ENCODE measurements around the gene MAGI2.
"Not testable (repeated sequence)": the region's sequence is repeated elsewhere in the genome, so short reads cannot be mapped to it uniquely, and the experiment has no call there.

Gene MAGI2

GRCh38 chr7:79035858-79036257 lies 417.6 kb downstream of the MAGI2 start:
- ATAC-seq, result no peak

- no peak for ATAC-seq
Observed at GRCh38 chr7:79034730-79035129, 418.7 kb downstream of the MAGI2 start.

DNA sequence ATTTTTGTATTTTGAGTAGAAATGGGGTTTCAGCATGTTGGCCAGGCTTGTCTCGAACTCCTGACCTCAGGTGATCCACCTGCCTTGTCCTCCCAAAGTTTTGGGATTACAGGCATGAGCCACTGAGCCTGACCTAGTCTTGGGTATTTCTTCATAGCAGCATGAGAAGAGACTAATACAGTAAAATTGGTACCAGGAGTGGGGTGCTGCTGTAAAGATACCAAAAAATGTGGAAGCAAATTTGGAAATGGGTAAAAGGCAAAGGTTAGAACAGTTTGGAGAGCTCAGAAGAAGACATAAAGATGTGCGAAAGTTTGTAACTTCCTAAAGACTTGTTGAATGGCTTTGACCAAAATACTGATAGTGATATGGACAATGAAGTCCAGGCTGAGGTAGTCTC lies 433.8 kb downstream of the MAGI2 start:
- ATAC-seq, result not testable (repeated sequence)

GRCh38 chr7:79011921-79012320 lies 441.5 kb downstream of the MAGI2 start:
- ATAC-seq, result no peak

- no peak for ATAC-seq
Observed at GRCh38 chr7:79009647-79010046, 443.8 kb downstream of the MAGI2 start.

DNA sequence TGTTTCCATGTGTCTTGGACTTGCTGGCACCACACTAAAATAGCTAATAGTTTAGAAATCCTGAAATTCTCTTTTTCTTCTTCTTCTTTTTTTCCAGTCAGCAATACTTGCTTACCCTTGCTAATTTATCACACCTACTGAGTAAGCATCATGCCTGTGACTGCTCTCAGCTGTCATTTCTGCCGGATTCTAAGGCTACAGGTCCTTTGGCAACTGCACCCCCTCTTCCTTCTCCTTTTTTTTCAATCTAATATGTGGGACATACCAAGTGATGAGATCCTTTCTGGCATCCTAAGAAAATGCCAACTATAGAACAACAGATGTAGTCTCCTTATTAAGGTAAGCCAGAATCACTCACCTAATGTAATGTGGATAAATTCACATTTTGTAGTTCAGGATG lies 444.7 kb downstream of the MAGI2 start:
- no peak for ATAC-seq

DNA sequence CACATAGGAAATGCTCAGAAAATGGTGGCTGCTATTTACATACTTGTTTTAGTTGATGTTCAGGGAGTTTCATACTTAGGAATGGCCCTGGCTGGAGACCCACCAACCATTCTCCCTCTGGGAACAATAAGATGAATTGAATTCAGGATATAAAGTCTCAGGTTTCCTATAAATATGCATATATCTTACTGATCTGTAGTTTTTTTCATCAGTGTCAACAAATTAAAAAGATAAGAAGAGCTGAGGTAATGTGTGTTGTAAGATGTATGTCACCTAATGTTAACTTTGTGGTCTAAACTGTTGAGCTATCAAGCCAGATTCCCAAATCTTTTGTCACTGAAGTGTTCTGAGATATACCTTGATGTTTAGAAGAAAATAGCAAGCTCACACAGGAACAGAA lies 457.5 kb downstream of the MAGI2 start:
- ATAC-seq, result no peak

DNA sequence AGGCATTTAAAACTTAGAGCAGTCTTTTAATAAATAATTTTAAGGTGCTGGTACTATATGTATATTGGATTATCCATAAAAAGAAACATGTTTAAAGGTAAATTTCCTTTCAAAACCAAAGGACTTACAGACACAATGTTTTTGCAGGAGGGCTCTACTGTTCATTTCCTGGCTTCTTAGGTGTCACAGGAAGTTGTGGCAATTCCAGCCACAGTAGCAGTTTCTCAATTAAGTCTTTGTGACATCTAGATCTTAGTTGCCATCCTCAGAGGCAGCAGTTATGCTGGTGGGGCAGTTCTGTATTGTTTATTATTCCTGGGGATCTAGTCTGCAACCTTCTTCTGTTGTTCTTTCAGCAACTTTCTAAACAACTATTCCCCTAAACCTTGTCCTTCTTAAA lies 460.1 kb downstream of the MAGI2 start:
- ATAC-seq, result no peak

DNA sequence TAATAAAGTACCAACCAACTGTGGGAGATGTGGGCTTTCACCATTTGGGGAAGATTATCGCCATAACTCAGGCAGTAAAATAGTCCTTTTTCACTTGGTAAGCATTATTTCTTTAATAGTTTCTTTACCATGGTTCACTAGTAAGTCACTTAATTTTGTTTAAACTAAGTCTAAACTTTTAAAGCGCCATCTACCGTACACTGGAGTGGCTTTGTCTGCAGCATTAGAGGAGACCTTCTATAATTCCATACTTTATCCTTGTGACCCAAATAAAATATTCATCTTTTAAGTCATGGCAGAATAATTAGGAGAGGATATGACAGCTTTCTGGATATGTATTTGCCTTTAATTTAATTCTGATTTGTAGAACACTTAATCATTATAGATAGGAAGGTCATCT lies 468.0 kb downstream of the MAGI2 start:
- ATAC-seq, result no peak

- no peak for ATAC-seq
Observed at GRCh38 chr7:78983483-78983882, 470.0 kb downstream of the MAGI2 start.

DNA sequence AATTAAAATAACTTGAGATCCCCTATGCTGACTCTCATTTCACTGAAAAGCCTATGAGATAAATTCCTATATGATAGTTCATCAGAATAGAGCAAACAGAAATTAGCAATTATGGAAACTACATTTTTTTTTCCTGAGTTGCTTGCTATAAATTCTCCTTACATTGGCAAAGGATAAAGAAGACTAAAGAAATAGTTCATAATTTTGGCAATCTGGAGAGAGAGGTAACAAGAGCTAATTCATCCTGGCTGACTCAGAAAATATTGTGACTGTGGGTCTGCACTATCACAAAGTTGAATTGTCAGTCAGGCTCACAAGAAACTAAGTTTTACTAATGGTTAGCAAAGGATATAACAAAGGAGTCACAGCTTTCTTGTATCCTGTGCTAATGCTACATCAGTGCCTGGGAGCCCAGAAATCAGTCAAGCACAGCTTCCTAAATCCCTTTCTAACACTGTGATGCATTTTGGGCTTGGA lies 483.0 kb downstream of the MAGI2 start:
- ATAC-seq, result no peak

GRCh38 chr7:78968951-78969350 lies 484.5 kb downstream of the MAGI2 start:
- ATAC-seq, result no peak

DNA sequence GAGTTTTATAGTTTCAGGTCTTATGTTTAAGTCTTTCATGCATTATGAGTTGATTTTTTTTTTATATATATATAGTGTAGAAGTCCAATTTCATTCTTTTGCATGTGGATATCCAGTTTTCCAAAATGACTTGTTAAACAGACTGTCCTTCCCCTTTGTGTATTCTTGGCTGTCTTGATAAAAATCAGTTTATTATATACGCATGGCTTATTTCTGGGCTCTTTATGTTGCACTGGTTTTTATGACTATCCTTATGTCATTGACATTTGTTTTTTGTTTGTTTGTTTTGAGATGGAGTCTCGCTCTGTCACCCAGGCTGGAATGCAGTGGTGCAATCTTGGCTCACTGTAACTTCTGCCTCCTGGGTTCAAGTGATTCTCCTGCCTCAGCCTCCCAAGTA lies 485.9 kb downstream of the MAGI2 start:
- ATAC-seq, result not testable (repeated sequence)

DNA sequence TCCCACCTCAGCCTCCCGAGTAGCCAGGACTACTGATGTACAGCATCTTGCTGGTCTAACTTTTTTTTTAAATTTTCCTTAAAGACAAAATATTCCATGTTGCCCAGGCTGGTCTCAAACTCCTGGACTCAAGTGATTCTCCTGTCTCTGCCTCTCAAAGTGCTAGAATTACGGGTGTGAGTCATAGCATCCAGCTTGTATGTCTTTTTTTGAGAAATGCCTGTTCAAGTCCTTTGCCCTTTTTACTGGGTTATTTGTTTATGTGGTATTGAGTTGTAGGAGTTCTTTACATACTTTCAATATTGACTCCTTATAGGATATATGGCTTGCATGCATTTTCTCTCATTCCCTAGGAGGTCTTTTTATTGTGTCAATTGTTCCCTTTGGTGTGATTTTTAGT lies 486.4 kb downstream of the MAGI2 start:
- no peak for ATAC-seq

- ATAC-seq, result no peak
Observed at GRCh38 chr7:78959477-78959876, 494.0 kb downstream of the MAGI2 start.

DNA sequence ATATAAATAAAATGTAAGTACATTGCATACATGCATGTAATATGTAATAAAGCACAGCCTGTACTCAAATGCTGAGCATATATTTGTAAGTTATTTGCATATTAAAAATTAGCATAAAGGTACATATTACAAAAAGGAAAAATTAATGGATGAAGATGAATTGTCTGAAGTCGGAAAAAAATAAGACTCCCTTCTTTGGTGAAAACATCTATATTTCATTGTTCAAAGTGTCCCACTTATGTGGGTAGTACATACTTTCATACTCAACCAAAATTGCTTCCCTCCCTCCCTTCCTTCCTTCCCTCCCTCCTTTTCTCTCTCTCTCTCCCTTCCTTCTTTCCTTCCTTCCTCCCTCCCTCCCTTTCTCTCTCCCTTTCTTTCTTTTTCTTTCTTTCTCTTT lies 498.1 kb downstream of the MAGI2 start:
- no peak for ATAC-seq

GRCh38 chr7:78953726-78954363 lies 499.6 kb downstream of the MAGI2 start:
- no peak for ATAC-seq

DNA sequence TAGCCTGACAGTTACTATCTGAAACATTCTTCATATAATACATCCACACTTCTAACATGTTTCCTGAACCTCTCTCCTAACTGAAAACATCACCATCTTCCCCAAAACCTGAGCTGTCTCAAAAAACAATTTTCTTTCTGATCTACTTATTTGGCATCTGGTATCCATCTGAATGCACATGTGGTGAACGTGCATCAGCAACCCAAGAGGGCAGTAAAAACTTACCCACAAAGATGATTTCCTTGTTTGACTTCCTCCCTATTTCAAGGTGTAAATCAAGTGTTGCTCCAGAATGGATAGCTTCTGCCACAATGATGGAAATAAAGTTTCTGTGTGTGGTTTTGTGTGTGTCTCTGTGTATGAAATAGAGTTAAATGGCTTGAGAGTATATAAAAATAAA lies 500.4 kb downstream of the MAGI2 start:
- no peak for ATAC-seq

DNA sequence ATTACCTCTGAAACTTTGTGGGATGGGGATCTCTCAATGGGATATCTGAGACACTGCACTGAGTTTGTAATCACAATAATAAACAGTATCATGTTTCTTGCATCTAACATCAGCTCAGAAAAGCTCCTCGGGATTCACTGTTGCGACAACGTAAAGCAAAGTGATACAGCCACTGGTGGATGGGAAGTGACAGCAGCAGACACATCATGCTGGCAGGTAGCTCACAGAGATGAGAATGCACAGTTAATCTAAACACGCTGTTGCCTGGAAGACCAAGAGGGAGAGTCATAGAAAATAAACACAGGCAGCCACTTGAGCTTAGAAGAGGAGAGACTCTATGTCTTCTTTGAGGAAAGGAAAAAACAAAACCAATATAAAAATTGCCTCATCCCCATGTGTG lies 513.8 kb downstream of the MAGI2 start:
- no peak for ATAC-seq

DNA sequence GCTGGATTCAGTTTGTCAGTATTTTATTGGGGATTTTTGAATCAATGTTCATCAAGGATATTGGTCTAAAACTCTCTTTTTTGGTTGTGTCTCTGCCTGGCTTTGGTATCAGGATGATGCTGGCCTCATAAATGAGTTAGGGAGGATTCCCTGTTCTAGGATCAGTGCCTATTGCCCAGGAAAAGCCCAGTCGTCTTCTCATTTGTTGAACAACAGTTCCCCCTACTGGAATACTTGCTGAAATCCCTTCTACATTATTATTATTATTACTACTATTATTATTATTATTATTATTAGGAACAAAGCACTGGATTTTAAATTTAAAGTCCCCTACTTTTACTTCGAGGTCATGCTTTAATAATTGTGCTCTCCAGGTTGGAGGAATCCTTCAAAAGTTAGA lies 528.9 kb downstream of the MAGI2 start:
- no peak for ATAC-seq

- ATAC-seq, result no peak
Observed at GRCh38 chr7:78912781-78913180, 540.7 kb downstream of the MAGI2 start.

DNA sequence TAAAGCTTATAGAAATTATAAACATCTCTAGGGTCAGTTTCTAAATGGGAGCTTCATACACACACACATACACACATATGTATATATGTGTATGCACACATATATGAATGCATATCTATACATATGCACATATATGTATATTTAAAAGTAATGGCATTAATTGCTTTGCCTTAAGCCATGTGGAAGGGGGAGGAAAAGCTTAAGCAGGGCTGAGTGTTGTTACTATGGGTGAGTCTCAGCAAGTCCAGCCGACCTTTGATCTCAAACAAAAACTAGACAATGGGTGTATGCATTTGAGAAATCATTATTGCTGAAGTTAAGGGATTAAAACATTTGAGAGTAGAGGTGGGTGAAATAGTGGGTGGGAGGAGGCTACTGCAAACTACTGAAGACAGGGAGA lies 546.7 kb downstream of the MAGI2 start:
- ATAC-seq, result no peak

GRCh38 chr7:78905436-78905835 lies 548.0 kb downstream of the MAGI2 start:
- no peak for ATAC-seq

GRCh38 chr7:78904983-78905382 lies 548.5 kb downstream of the MAGI2 start:
- no peak for ATAC-seq

- no peak for ATAC-seq
Observed at GRCh38 chr7:78901566-78901965, 551.9 kb downstream of the MAGI2 start.
